NCI-H748 (cell line): Measurements from ENCODE around the gene KCNJ16.

ENCODE experiments used
- DNase-seq: peaks from one replicate; lab custom pipeline; 2025; ENCODE audit not compliant: unreplicated experiment; lab: John Stamatoyannopoulos, UW

KCNJ16 gene

GRCh38 chr17:70067134-70067533 is 7.9 kb upstream of the KCNJ16 start:
- no peak for DNase-seq

- no peak for DNase-seq
Measured at GRCh38 chr17:70070305-70071027, 4.6 kb upstream of the KCNJ16 start.

GRCh38 chr17:70071127-70071526 is 3.9 kb upstream of the KCNJ16 start:
- DNase-seq = no peak

- DNase-seq = no peak
Measured at GRCh38 chr17:70071620-70072019, 3.4 kb upstream of the KCNJ16 start.

GRCh38 chr17:70072546-70073309 is 2.3 kb upstream of the KCNJ16 start:
- DNase-seq = no peak

GRCh38 chr17:70073310-70073709 is 1.7 kb upstream of the KCNJ16 start:
- no peak for DNase-seq

- no peak for DNase-seq
Measured at GRCh38 chr17:70073799-70074198, 1.2 kb upstream of the KCNJ16 start.

GRCh38 chr17:70074236-70074830 is 692 bp upstream of the KCNJ16 start:
- DNase-seq = no peak

GRCh38 chr17:70076189-70076588 is 1.2 kb downstream of the KCNJ16 start:
- DNase-seq = no peak

- DNase-seq = no peak
Measured at GRCh38 chr17:70076831-70077230, 1.8 kb downstream of the KCNJ16 start.

- DNase-seq = no peak
Measured at GRCh38 chr17:70078549-70078948, 3.5 kb downstream of the KCNJ16 start.

GRCh38 chr17:70078994-70079531 is 4.0 kb downstream of the KCNJ16 start:
- no peak for DNase-seq

- no peak for DNase-seq
Measured at GRCh38 chr17:70080541-70081347, 5.7 kb downstream of the KCNJ16 start.

GRCh38 chr17:70081885-70082284 is 6.9 kb downstream of the KCNJ16 start:
- DNase-seq = no peak

GRCh38 chr17:70084476-70084875 is 9.5 kb downstream of the KCNJ16 start:
- DNase-seq = no peak

GRCh38 chr17:70086516-70086915 is 11.5 kb downstream of the KCNJ16 start:
- DNase-seq = no peak

- peak; percentile 45 for DNase-seq
Measured at GRCh38 chr17:70089513-70090148, 14.6 kb downstream of the KCNJ16 start.

GRCh38 chr17:70091005-70091568 is 16.1 kb downstream of the KCNJ16 start:
- no peak for DNase-seq

- DNase-seq = no peak
Measured at GRCh38 chr17:70091696-70092095, 16.7 kb downstream of the KCNJ16 start.

GRCh38 chr17:70093163-70093562 is 18.1 kb downstream of the KCNJ16 start:
- no peak for DNase-seq
